ENCODE results near the gene MGA. TPM values are rescaled to one million over a fixed set of nuclear protein-coding genes. Genes with fewer than 3 reads are reported as not detected.

The MGA gene
- total RNA-seq, 4 donors from 2014 or later: 29.7 to 53.8 (median 31.7) TPM

DNA sequence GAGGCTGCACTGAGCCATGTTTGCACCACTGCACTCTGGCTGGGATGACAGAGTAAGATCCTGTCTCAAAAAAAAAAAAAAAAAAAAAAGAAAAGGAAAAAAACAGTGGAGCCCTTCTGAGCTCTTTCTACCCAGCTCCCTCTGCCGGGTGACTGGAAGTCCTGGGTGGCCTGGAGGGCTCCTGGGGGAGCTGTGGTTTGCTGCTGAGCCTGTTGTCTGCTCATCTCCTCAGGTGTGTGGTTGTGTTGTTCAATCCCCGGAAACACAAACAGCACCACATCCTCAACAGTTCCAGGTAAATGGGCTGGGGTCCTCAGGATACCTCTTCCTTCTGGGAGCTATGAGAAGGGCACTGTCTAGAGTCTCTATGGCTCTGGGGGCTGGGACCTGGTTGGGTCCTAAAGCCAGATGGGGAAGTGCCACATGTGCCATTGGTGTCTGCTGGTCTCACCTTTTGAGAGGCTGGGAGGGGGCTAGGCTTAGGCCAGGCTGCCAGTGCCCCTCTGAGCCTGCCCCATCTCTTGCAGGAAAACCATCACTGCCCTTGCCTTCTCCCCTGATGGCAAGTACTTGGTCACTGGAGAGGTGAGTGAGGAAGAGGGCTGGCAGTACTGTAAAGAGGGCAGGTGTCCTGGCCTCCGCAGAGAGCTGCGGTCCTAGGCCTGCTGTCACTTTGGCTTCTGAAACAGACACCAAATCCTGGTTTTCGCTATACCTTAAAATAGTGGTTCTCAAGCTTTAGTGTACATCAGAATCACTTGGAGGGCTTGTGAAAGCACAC, 150.6 kb downstream of the MGA start:
- Histone ChIP-seq H3K4me1 (peaks cover 0 to 25% (median 4%) of the 10 kb centered on the region in 4 donors), H3K27me3 (no peaks in the 10 kb centered on the region), H3K27ac (peak overlapping the region in 1 of 4 donors; percentile 50), H3K36me3 (peaks cover 0 to 42% (median 9%) of the 10 kb centered on the region in 3 donors), H3K4me3 (no peak overlapping the region), H3K9me3 (no peaks in the 10 kb centered on the region)
- WGBS, 2 donors: 88 to 91% methylated on average over 5 of the region's 5 CpGs
- TF ChIP-seq POLR2A (IDR thresholded peaks at IDR 0.05) (no peak), EP300 (IDR thresholded peaks at IDR 0.05) (no peak)
- TF ChIP-seq, protein P1, sequence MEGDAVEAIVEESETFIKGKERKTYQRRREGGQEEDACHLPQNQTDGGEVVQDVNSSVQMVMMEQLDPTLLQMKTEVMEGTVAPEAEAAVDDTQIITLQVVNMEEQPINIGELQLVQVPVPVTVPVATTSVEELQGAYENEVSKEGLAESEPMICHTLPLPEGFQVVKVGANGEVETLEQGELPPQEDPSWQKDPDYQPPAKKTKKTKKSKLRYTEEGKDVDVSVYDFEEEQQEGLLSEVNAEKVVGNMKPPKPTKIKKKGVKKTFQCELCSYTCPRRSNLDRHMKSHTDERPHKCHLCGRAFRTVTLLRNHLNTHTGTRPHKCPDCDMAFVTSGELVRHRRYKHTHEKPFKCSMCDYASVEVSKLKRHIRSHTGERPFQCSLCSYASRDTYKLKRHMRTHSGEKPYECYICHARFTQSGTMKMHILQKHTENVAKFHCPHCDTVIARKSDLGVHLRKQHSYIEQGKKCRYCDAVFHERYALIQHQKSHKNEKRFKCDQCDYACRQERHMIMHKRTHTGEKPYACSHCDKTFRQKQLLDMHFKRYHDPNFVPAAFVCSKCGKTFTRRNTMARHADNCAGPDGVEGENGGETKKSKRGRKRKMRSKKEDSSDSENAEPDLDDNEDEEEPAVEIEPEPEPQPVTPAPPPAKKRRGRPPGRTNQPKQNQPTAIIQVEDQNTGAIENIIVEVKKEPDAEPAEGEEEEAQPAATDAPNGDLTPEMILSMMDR (IDR thresholded peaks at IDR 0.05): no peak
- DNase-seq (ENCODE audit: low spot score in 2 of 2): no peak

DNA sequence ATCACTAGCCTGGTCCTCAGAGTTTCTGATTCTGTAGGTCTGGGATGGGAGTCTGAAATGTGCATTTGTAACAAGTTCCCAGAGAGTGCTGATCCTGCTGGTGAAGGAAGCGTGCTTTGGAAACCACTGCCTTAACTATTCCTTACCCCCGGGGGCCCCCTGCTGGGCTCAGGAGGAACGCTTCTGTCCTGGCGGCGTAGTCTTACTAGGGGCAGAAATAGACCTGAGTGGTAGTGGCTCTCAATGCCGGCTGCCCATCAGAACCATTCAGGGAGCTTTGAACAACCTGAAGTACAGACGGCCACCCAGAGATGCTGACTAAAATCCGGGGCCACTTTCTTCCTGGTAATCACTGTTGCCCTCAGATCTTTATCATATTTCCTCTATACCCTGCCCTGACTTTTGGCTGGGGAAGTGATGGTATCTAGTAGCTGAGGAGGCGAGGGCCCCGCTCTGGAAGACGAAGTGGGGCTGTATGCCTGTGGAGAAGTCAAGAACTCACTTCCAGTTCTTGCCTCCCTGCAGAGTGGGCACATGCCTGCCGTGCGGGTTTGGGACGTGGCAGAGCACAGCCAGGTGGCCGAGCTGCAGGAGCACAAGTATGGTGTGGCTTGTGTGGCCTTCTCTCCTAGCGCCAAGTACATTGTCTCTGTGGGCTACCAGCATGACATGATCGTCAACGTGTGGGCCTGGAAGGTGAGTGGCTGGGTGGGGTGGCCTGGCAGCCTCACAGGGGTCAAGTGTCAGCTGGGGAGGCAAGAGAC, 151.4 kb downstream of the MGA start:
- peak; percentile 80 to 91 for DNase-seq (ENCODE audit: low spot score in 2 of 2)
- no peaks in the 10 kb centered on the region for H3K9me3 ChIP-seq
- H3K4me3 ChIP-seq: no peak overlapping the region
- WGBS, 2 donors: 29 to 46% methylated on average over 13 to 18 of the region's 18 CpGs
- H3K27me3 ChIP-seq: no peaks in the 10 kb centered on the region
- TF ChIP-seq, protein P1 (IDR thresholded peaks at IDR 0.05): peak; percentile 79 to 93 (median 90)
- TF ChIP-seq EP300 (IDR thresholded peaks at IDR 0.05) (peak in 1 of 2 donors; percentile 39), POLR2A (IDR thresholded peaks at IDR 0.05) (no peak)
- H3K27ac ChIP-seq: peak overlapping the region in 1 of 4 donors; percentile 50
- H3K36me3 ChIP-seq: peaks cover 0 to 49% (median 9%) of the 10 kb centered on the region in 3 donors
- peaks cover 0 to 22% (median 4%) of the 10 kb centered on the region in 4 donors for H3K4me1 ChIP-seq

DNA sequence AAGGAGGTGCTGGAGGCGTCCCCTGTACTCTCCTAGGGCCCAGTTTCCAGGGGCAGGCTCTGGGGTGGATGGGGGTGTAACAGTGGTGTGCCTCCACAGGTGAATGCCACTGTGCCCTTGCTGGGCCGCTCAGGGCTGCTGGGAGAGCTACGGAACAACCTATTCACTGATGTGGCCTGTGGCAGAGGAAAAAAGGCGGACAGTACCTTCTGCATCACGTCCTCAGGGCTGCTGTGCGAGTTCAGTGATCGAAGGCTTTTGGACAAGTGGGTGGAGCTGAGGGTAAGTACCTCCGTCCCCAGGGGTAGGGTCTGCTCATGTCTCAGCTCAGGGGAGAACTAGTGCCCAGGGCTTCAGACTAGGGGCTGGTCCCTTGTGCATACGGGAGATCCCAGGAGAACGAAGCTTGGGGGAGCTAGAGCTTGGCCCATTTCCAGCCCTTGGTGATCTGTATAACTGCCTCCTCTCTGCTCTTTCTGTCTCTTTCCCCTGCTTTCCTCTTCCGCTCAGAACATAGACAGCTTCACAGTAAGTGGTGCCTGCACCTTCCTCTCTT, 152.7 kb downstream of the MGA start:
- Histone ChIP-seq H3K27me3 (no peaks in the 10 kb centered on the region), H3K9me3 (no peaks in the 10 kb centered on the region), H3K27ac (no peak overlapping the region), H3K36me3 (peaks cover 0 to 62% (median 20%) of the 10 kb centered on the region in 3 donors), H3K4me1 (peaks cover 0 to 16% (median 4%) of the 10 kb centered on the region in 4 donors), H3K4me3 (no peak overlapping the region)
- WGBS, 2 donors: 83 to 92% methylated on average over 7 to 10 of the region's 11 CpGs
- no peak for DNase-seq (ENCODE audit: low spot score in 2 of 2)
- TF ChIP-seq, protein P1 (IDR thresholded peaks at IDR 0.05): no peak
- no peak for TF ChIP-seq POLR2A (IDR thresholded peaks at IDR 0.05)
- no peak for TF ChIP-seq EP300 (IDR thresholded peaks at IDR 0.05)

DNA sequence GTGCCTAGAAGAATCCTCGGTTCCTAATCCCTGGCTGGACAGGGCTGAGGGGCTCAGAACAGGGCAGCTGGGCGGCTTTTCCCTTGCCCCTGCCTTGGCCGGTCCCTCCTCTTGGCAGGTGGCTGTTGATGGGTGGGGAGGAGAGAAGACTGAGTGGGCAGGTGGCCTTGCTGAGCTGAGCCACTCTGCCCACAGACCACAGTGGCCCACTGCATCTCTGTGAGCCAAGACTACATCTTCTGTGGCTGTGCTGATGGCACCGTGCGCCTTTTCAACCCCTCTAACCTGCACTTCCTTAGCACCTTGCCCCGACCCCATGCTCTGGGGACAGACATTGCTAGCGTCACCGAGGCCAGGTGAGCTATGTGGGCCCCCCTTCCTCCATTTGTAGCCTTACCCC, 153.2 kb downstream of the MGA start:
- H3K27me3 ChIP-seq: no peaks in the 10 kb centered on the region
- no peak overlapping the region for H3K27ac ChIP-seq
- peaks cover 0 to 67% (median 25%) of the 10 kb centered on the region in 3 donors for H3K36me3 ChIP-seq
- no peak for DNase-seq (ENCODE audit: low spot score in 2 of 2)
- TF ChIP-seq POLR2A (IDR thresholded peaks at IDR 0.05) (no peak), EP300 (IDR thresholded peaks at IDR 0.05) (no peak)
- TF ChIP-seq, protein P1 (IDR thresholded peaks at IDR 0.05): no peak
- H3K9me3 ChIP-seq: no peaks in the 10 kb centered on the region
- WGBS, 2 donors: 86 to 87% methylated on average over 8 of the region's 8 CpGs
- peaks cover 0 to 16% (median 4%) of the 10 kb centered on the region in 4 donors for H3K4me1 ChIP-seq
- H3K4me3 ChIP-seq: no peak overlapping the region

All from tibial nerve (tissue), 4 donors.